Motor neuron (in vitro differentiated cells): ENCODE data around the gene EPHA7. TPM values are rescaled to one million over a fixed set of nuclear protein-coding genes. Genes with fewer than 3 reads are reported as not detected.
A peak's percentile ranks its signal among the peaks of the same experiment; 100 is the strongest.

ENCODE experiments used
- ATAC-seq, 8 experiments: fragments of 200-7000 bp; cut with Tn5 transposase; replicated peaks in 6 of 8; 2 replicates each; pipeline ENCODE4 v1.8.0; 2021; ENCODE audit warnings: mild to moderate bottlenecking in 8 of 8, moderate library complexity in 8 of 8
- H3K27ac ChIP-seq, 2 donors: fragments of 250-450 bp; sonication (Bioruptor Pico); 2 replicates each; pipeline ENCODE4 v1.9.0; 2021; ENCODE audit warnings: antibody characterized with exemption in 2 of 2, mild to moderate bottlenecking in 2 of 2, moderate library complexity in 1 of 2
- H3K4me1 ChIP-seq, 2 donors: fragments of 250-450 bp; sonication (Bioruptor Pico); replicated peaks in 1 of 2; 2 replicates each; pipeline ENCODE4 v1.6.1; 2021; ENCODE audit warnings: antibody characterized with exemption in 2 of 2, mild to moderate bottlenecking in 2 of 2, moderate library complexity in 1 of 2
- H3K4me3 ChIP-seq, 5 donors: fragments of 250-450 bp; sonication (Bioruptor Pico); 2 replicates each; pipeline ENCODE4 v1.9.0; 2021; ENCODE audit warnings: antibody characterized with exemption in 5 of 5, mild to moderate bottlenecking in 5 of 5, moderate library complexity in 4 of 5
- WGBS, 10 experiments: fragments of 450-650 bp; shearing (Covaris generic); methylation state at CpG; one replicate each; pipeline ENCODE4 v1.0.0; 2022; 5-methylcytosine and 5-hydroxymethylcytosine counted together
- in situ Hi-C, 9 experiments: fragments of 400-800 bp; cut with MboI; loops; one replicate each; pipeline ENCODE4 v1.15.0; 2021; ENCODE audit warnings: low sequenced_read_pairs in 9 of 9, low pct_unique_long_range_greater_than_20kb in 2 of 9; ENCODE audit not compliant: unreplicated experiment in 9 of 9
- total RNA-seq, 8 experiments: library from RNA; unstranded; fragments of 300-600 nt; gene quantifications; 2 replicates each; pipeline versions ENCODE4 v1.2.3 to v1.2.4, GENCODE V29; 2022

The EPHA7 gene
- total RNA-seq, 8 experiments from 2014 or later = 1.6 to 88.0 (median 20.4) TPM

GRCh38 chr6:93341900-93342613 lies 77.3 kb downstream of the EPHA7 start:
- in situ Hi-C loops = no loop called here
- 0 to 100% (median 42%) methylated on average over 1 of the region's 1 CpG; no CpG with 5 or more reads in 2 of the 10 experiments for WGBS, 10 experiments
- ATAC-seq = peak in 5 of 8 experiments; percentile 32 to 88 (median 84)
- Histone ChIP-seq H3K27ac (no peak overlapping the region), H3K4me1 (peaks cover 8 to 26% of the 10 kb centered on the region in 2 donors), H3K4me3 (no peak overlapping the region)

GRCh38 chr6:93337772-93338394 lies 81.5 kb downstream of the EPHA7 start:
- Histone ChIP-seq H3K4me3 (no peak overlapping the region), H3K4me1 (peaks cover 0 to 8% of the 10 kb centered on the region in 2 donors), H3K27ac (no peak overlapping the region)
- no peak for ATAC-seq
- in situ Hi-C loops = no loop called here
- 0 to 100% (median 34%) methylated on average over 1 to 2 of the region's 2 CpGs; no CpG with 5 or more reads in 1 of the 10 experiments for WGBS, 10 experiments

GRCh38 chr6:93337014-93337413 lies 82.3 kb downstream of the EPHA7 start:
- in situ Hi-C loops = no loop called here
- no peak overlapping the region for H3K27ac ChIP-seq
- 67 to 100% (median 90%) methylated on average over 1 of the region's 1 CpG; no CpG with 5 or more reads in 4 of the 10 experiments for WGBS, 10 experiments

GRCh38 chr6:93329301-93330000 lies 89.9 kb downstream of the EPHA7 start:
- H3K4me1 ChIP-seq = no peaks in the 10 kb centered on the region
- WGBS, 10 experiments = 0 to 100% (median 93%) methylated on average over 1 to 2 of the region's 2 CpGs
- no peak for ATAC-seq
- in situ Hi-C loops = no loop called here
- no peak overlapping the region for H3K4me3 ChIP-seq
- no peak overlapping the region for H3K27ac ChIP-seq

More at GRCh38 chr6:93337014-93337413, 82.3 kb downstream of the EPHA7 start:
- Histone ChIP-seq H3K4me3 (no peak overlapping the region), H3K4me1 (peaks cover 0 to 2% of the 10 kb centered on the region in 2 donors)
- no peak for ATAC-seq

GRCh38 chr6:93327857-93328256 lies 91.5 kb downstream of the EPHA7 start:
- ATAC-seq = no peak
- in situ Hi-C loops = no loop called here
- H3K27ac ChIP-seq = no peak overlapping the region
- WGBS, 10 experiments = 0 to 97% (median 88%) methylated on average over 2 to 3 of the region's 3 CpGs
- no peaks in the 10 kb centered on the region for H3K4me1 ChIP-seq
- no peak overlapping the region for H3K4me3 ChIP-seq

GRCh38 chr6:93325761-93326160 lies 93.6 kb downstream of the EPHA7 start:
- in situ Hi-C loops = no loop called here
- H3K27ac ChIP-seq = no peak overlapping the region
- H3K4me3 ChIP-seq = no peak overlapping the region
- H3K4me1 ChIP-seq = no peaks in the 10 kb centered on the region
- ATAC-seq = no peak
- 12 to 100% (median 83%) methylated on average over 1 to 3 of the region's 3 CpGs for WGBS, 10 experiments

GRCh38 chr6:93323630-93324029 lies 95.7 kb downstream of the EPHA7 start:
- H3K4me1 ChIP-seq = no peaks in the 10 kb centered on the region
- no peak overlapping the region for H3K27ac ChIP-seq
- no peak for ATAC-seq
- 0 to 100% (median 88%) methylated on average over 1 of the region's 1 CpG; no CpG with 5 or more reads in 2 of the 10 experiments for WGBS, 10 experiments
- in situ Hi-C loops = no loop called here
- no peak overlapping the region for H3K4me3 ChIP-seq

GRCh38 chr6:93322651-93323050 lies 96.7 kb downstream of the EPHA7 start:
- ATAC-seq = no peak
- WGBS, 10 experiments = 50 to 100% (median 89%) methylated on average over 1 of the region's 1 CpG; no CpG with 5 or more reads in 1 of the 10 experiments
- no peaks in the 10 kb centered on the region for H3K4me1 ChIP-seq
- in situ Hi-C loops = no loop called here
- no peak overlapping the region for H3K4me3 ChIP-seq
- no peak overlapping the region for H3K27ac ChIP-seq

- Histone ChIP-seq H3K4me3 (no peak overlapping the region), H3K4me1 (no peaks in the 10 kb centered on the region), H3K27ac (no peak overlapping the region)
- in situ Hi-C loops = no loop called here
- no peak for ATAC-seq
- WGBS, 10 experiments = 0 to 100% (median 55%) methylated on average over 1 to 2 of the region's 2 CpGs; no CpG with 5 or more reads in 2 of the 10 experiments
These were observed 100.1 kb downstream of the EPHA7 start for GRCh38 chr6:93319304-93319703.

- ATAC-seq = no peak
- Histone ChIP-seq H3K4me3 (no peak overlapping the region), H3K4me1 (no peaks in the 10 kb centered on the region), H3K27ac (no peak overlapping the region)
- in situ Hi-C loops = no loop called here
- 0 to 100% (median 100%) methylated on average over 1 of the region's 1 CpG; no CpG with 5 or more reads in 1 of the 10 experiments for WGBS, 10 experiments
These were observed 101.2 kb downstream of the EPHA7 start for GRCh38 chr6:93318121-93318520.

- in situ Hi-C loops = no loop called here
- Histone ChIP-seq H3K4me3 (no peak overlapping the region), H3K4me1 (no peaks in the 10 kb centered on the region), H3K27ac (no peak overlapping the region)
- no peak for ATAC-seq
These were observed 101.8 kb downstream of the EPHA7 start for GRCh38 chr6:93317592-93317991.

GRCh38 chr6:93307505-93308409 lies 111.6 kb downstream of the EPHA7 start:
- peaks cover 0 to 8% of the 10 kb centered on the region in 2 donors for H3K4me1 ChIP-seq
- no peak overlapping the region for H3K4me3 ChIP-seq
- H3K27ac ChIP-seq = no peak overlapping the region
- peak; percentile 36 to 92 (median 66) for ATAC-seq
- WGBS, 10 experiments = 0 to 100% (median 64%) methylated on average over 2 to 5 of the region's 5 CpGs
- in situ Hi-C loops = no loop called here
